ENCODE data around the gene FANCC.

Gene FANCC

DNA sequence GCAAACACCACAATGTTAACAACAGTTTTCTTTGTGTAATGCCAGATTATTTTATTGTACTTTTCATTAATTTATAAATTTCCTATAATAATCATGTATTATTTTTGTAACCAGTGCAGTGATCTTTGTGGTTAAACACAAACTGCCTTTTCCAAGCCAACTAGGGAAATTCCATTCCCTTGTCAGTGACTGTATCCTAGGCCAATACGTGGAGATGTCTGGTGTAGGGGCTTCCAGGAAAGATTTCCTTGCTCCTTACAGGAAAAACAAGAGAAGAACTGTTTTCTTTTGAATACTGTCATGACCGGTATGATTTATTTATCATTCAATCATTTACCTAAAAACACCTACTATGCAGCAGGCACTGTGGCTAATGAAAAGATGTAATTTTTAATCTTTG, 31.4 kb downstream of the FANCC start:
- no peak overlapping the region for H3K4me3 ChIP-seq (ENCODE audit: control insufficient read depth, low read depth, low read length)
- TF ChIP-seq, protein P1, sequence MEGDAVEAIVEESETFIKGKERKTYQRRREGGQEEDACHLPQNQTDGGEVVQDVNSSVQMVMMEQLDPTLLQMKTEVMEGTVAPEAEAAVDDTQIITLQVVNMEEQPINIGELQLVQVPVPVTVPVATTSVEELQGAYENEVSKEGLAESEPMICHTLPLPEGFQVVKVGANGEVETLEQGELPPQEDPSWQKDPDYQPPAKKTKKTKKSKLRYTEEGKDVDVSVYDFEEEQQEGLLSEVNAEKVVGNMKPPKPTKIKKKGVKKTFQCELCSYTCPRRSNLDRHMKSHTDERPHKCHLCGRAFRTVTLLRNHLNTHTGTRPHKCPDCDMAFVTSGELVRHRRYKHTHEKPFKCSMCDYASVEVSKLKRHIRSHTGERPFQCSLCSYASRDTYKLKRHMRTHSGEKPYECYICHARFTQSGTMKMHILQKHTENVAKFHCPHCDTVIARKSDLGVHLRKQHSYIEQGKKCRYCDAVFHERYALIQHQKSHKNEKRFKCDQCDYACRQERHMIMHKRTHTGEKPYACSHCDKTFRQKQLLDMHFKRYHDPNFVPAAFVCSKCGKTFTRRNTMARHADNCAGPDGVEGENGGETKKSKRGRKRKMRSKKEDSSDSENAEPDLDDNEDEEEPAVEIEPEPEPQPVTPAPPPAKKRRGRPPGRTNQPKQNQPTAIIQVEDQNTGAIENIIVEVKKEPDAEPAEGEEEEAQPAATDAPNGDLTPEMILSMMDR (IDR thresholded peaks at IDR 0.05; ENCODE audit: control insufficient read depth, insufficient read depth, low read depth, low read length, missing control alignments), result no peak
- no peak for DNase-seq (ENCODE audit: low read depth)

- TF ChIP-seq, protein P1 (IDR thresholded peaks at IDR 0.05; ENCODE audit: control insufficient read depth, insufficient read depth, low read depth, low read length, missing control alignments), result no peak
- no peak overlapping the region for H3K4me3 ChIP-seq (ENCODE audit: control insufficient read depth, low read depth, low read length)
- no peak for DNase-seq (ENCODE audit: low read depth)
These were observed 32.2 kb downstream of the FANCC start for GRCh38 chr9:95285307-95285706.

DNA sequence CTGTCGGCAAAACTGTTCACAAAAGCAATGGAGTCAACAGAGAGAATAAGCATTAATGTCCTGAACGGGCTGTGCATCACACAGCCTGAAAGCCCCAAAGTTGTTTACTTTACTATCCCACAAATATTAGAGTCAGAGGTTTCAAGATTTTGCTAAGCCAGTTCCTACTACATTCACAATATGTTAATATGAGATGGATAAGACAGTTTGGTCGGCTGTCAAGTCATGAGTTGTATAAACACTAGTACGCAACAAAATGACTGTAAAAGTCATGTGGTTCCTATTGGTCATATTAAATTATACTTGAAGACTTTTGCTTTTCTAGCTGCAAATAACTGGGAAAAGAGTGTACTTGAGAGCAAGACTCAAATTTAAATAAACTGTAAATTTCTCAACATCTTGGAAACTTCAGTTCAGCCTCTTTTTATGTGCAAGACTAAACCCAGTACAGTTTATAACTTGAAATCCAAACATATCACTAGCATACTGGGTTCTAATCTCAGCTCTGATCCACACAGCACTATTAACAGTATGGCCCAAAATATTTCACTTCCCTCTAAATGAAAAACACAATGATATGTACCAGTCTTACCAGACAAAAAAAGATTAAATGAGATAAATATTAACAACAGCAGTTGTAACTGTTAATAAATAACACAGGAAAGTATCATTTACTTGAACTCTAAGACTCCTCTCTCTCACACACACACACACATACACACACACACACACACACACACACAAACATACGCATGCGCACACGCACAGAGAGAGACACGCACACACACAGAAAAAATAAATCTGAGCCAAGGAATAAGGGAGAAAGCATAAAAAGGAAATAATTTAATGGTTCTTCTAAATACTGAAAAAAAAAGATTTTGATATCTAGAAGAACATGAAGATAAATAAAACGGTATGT, 33.1 kb downstream of the FANCC start:
- TF ChIP-seq, protein P1 (IDR thresholded peaks at IDR 0.05; ENCODE audit: control insufficient read depth, insufficient read depth, low read depth, low read length, missing control alignments), result no peak
- H3K4me3 ChIP-seq (ENCODE audit: control insufficient read depth, low read depth, low read length), result no peak overlapping the region
- DNase-seq (ENCODE audit: low read depth), result peak; percentile 20

- no peak overlapping the region for H3K4me3 ChIP-seq (ENCODE audit: control insufficient read depth, low read depth, low read length)
- DNase-seq (ENCODE audit: low read depth), result no peak
- TF ChIP-seq, protein P1 (IDR thresholded peaks at IDR 0.05; ENCODE audit: control insufficient read depth, insufficient read depth, low read depth, low read length, missing control alignments), result no peak
These were observed 33.8 kb downstream of the FANCC start for GRCh38 chr9:95283673-95284072.

DNA sequence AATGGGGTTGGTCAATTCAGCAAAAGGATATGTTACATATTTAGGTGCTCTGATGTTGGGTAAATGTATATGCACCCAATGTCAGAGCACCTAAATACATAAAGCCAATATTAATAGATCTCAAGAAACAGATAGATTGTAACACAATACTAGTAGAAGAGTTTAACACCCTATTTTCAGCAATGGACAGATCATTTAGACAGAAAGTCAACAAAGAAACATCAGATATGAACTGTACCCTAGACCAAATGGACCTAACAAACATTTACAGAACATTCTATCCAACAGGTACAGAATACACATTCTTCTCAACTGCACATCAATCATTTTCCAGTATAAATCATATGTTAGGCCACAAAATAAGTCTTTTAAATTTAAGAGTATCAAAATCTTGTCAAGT, 35.2 kb downstream of the FANCC start:
- TF ChIP-seq, protein P1 (IDR thresholded peaks at IDR 0.05; ENCODE audit: control insufficient read depth, insufficient read depth, low read depth, low read length, missing control alignments), result no peak
- no peak for DNase-seq (ENCODE audit: low read depth)
- H3K4me3 ChIP-seq (ENCODE audit: control insufficient read depth, low read depth, low read length), result no peak overlapping the region

GRCh38 chr9:95280745-95281144, 36.8 kb downstream of the FANCC start:
- DNase-seq (ENCODE audit: low read depth), result no peak
- no peak overlapping the region for H3K4me3 ChIP-seq (ENCODE audit: control insufficient read depth, low read depth, low read length)
- TF ChIP-seq, protein P1 (IDR thresholded peaks at IDR 0.05; ENCODE audit: control insufficient read depth, insufficient read depth, low read depth, low read length, missing control alignments), result no peak
